ENCODE data around the gene MTG1.
"Not testable (repeated sequence)": the region's sequence is repeated elsewhere in the genome, so short reads cannot be mapped to it uniquely, and the experiment has no call there.

Gene MTG1

DNA sequence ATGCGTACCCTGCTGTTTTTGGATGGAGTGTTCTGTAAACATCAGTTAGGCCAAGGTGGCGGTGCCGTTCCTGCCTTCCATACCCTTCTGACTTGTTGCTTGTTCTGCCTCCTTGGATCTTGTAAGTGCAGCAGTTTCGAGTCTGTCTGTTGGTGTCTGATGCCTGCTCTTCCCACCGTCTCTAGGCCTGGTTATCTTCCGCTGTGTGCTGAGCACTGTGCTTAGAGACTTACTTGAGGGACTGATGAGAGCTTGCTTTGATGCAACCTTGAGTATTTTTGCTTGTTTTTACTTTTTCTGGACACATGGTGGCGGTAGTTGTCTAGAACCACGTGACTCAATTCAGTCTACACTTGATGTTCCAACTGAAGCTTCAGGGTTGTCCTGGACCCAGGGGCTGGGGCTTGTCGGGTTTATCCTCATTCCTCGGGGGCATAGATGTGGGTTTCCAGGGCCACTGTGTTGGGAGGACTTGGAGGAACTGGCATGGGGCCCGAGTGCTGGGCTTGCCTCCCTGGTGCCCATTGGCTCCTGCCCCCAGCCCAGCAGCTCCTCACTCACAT lies 44.8 kb downstream of the MTG1 start:
- FAIRE-seq (no peak), DNase-seq (ENCODE audit: insufficient read length, low spot score) (peak; percentile 35)
- no peak for TF ChIP-seq POLR2A (IDR thresholded peaks at IDR 0.05; ENCODE audit: low read depth, low read length)

GRCh38 chr10:133439517-133440461 lies 45.8 kb downstream of the MTG1 start:
- TF ChIP-seq POLR2A (IDR thresholded peaks at IDR 0.05; ENCODE audit: low read depth, low read length): no peak
- no peak for FAIRE-seq
- no peak for DNase-seq (ENCODE audit: insufficient read length, low spot score)

- no peak for FAIRE-seq
- no peak for DNase-seq (ENCODE audit: insufficient read length, low spot score)
- TF ChIP-seq POLR2A (IDR thresholded peaks at IDR 0.05; ENCODE audit: low read depth, low read length): no peak
These were observed 46.8 kb downstream of the MTG1 start for GRCh38 chr10:133440633-133441285.

- DNase-seq (ENCODE audit: insufficient read length, low spot score); FAIRE-seq: not testable (repeated sequence)
These were observed 47.4 kb downstream of the MTG1 start for GRCh38 chr10:133441356-133441755.

DNA sequence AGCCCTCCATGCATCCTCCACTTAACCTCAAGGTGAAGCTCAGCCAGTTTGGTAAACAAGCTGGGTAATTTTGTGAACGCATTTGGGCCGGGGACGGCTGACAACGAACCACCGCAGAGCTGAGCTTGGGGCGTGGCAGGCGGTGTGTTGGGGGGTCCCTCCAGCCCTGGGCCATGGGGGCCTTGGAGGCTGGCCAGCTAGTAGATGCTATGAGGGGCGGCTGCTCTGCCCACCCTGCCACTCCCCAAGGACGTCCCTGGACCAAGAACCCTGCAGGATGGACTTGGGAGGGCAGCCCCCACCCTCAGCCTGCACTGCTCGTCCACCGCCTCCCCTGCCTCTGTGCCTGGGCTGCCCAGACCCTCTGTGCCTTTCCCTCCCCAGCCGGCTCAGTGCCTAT lies 47.8 kb downstream of the MTG1 start:
- FAIRE-seq (no peak), DNase-seq (ENCODE audit: insufficient read length, low spot score) (no peak)
- no peak for TF ChIP-seq POLR2A (IDR thresholded peaks at IDR 0.05; ENCODE audit: low read depth, low read length)

GRCh38 chr10:133442191-133442966 lies 48.4 kb downstream of the MTG1 start:
- FAIRE-seq: no peak
- no peak for TF ChIP-seq POLR2A (IDR thresholded peaks at IDR 0.05; ENCODE audit: low read depth, low read length)
- DNase-seq (ENCODE audit: insufficient read length, low spot score): no peak

GRCh38 chr10:133442967-133443924 lies 49.3 kb downstream of the MTG1 start:
- DNase-seq (ENCODE audit: insufficient read length, low spot score): no peak
- FAIRE-seq: no peak

DNA sequence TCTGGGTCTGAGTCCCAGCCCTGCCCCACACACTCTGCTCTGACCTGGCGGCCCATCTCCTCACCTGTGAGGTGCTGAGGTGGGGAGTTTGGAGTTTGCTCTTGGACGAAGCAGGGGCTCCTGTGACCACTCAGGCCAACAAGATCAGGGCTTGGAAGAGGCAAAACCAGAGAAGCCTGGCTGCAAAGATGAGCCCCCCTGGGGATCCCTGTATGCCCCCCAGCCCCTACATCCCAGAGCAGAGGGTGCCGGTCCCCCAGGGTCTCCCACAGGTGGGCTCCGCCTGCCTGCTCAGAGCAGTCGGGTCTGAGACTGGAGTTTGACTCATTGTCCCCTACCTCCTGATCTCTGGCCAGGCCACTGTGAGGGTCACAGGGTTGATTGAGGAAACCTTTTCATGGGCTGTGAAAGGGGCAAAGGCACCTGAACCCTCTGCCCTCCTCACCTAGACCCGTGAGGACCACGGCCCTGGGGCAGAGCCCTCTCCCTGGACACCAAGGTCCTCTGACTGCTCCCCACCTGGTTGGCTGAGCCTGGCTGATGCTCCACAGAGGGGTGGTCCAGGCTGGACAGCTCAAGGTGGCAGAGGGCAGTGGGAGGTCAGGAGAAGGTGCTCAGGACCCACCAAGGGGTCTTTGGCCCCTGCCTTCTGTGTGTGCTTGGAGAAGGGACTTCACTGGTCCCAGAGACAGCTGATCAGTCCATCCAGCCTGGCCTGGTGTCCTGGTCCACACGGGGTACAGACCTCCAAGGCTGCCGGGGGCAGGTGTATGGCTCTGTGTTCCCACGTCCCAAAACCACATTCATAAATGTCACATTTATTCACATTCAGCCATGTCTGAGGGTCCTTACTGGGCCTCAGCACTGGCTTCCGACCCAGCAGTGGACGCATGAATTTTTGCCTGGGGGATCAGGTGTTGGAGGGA lies 50.6 kb downstream of the MTG1 start:
- FAIRE-seq (no peak), DNase-seq (ENCODE audit: insufficient read length, low spot score) (no peak)
- TF ChIP-seq POLR2A (IDR thresholded peaks at IDR 0.05; ENCODE audit: low read depth, low read length): no peak

More at GRCh38 chr10:133442967-133443924, 49.3 kb downstream of the MTG1 start:
- TF ChIP-seq POLR2A (IDR thresholded peaks at IDR 0.05; ENCODE audit: low read depth, low read length): no peak

- TF ChIP-seq POLR2A (IDR thresholded peaks at IDR 0.05; ENCODE audit: low read depth, low read length): no peak
- DNase-seq (ENCODE audit: insufficient read length, low spot score) (no peak), FAIRE-seq (no peak)
These were observed 51.3 kb downstream of the MTG1 start for GRCh38 chr10:133445268-133445732.

GRCh38 chr10:133445751-133446708 lies 52.1 kb downstream of the MTG1 start:
- FAIRE-seq: no peak
- TF ChIP-seq POLR2A (IDR thresholded peaks at IDR 0.05; ENCODE audit: low read depth, low read length): no peak

GRCh38 chr10:133446979-133447378 lies 53.0 kb downstream of the MTG1 start:
- FAIRE-seq: no peak
- DNase-seq (ENCODE audit: insufficient read length, low spot score): no peak
- no peak for TF ChIP-seq POLR2A (IDR thresholded peaks at IDR 0.05; ENCODE audit: low read depth, low read length)

More at GRCh38 chr10:133445751-133446708, 52.1 kb downstream of the MTG1 start:
- DNase-seq (ENCODE audit: insufficient read length, low spot score): no peak

All from H54 (cell line).